Measurements from ENCODE around the gene BCL3.
"Not testable (repeated sequence)": the region's sequence is repeated elsewhere in the genome, so short reads cannot be mapped to it uniquely, and the experiment has no call there.

Gene BCL3

GRCh38 chr19:44748426-44749254, at the start of gene BCL3:
BCL3 (plus strand) TSS chr19:44748708; CDS start chr19:44748791, 83 bp downstream.
- Histone ChIP-seq H3K4me3 (ENCODE audit: low read length) (peak within 1 kb of the TSS; percentile 50), H3K36me3 (ENCODE audit: insufficient read depth, low read length) (no peaks in the 10 kb centered on the region), H2AFZ (ENCODE audit: low read depth, low read length) (peak within 1 kb of the TSS; percentile 70), H3K9me3 (ENCODE audit: low read length) (no peaks in the 10 kb centered on the region), H3K4me1 (ENCODE audit: insufficient read depth, low read length) (peaks cover 22% of the 10 kb centered on the region), H3K27me3 (ENCODE audit: insufficient read depth, low read length) (peaks cover 11% of the 10 kb centered on the region)

GRCh38 chr19:44700547-44700946, 48.0 kb upstream of the BCL3 start:
- Histone ChIP-seq H3K4me1 (ENCODE audit: insufficient read depth, low read length) (no peaks in the 10 kb centered on the region), H3K27me3 (ENCODE audit: insufficient read depth, low read length) (peaks cover 12% of the 10 kb centered on the region), H2AFZ (ENCODE audit: low read depth, low read length) (no peak overlapping the region), H3K4me3 (ENCODE audit: low read length) (no peak overlapping the region), H3K9me3 (ENCODE audit: low read length) (no peaks in the 10 kb centered on the region), H3K36me3 (ENCODE audit: insufficient read depth, low read length) (no peaks in the 10 kb centered on the region)

- Histone ChIP-seq H3K27me3 (ENCODE audit: insufficient read depth, low read length) (peaks cover 12% of the 10 kb centered on the region), H3K4me3 (ENCODE audit: low read length) (no peak overlapping the region), H3K9me3 (ENCODE audit: low read length) (no peaks in the 10 kb centered on the region), H3K36me3 (ENCODE audit: insufficient read depth, low read length) (no peaks in the 10 kb centered on the region), H2AFZ (ENCODE audit: low read depth, low read length) (no peak overlapping the region), H3K4me1 (ENCODE audit: insufficient read depth, low read length) (no peaks in the 10 kb centered on the region)
These were observed 47.3 kb upstream of the BCL3 start for GRCh38 chr19:44701228-44701627.

- H3K36me3 ChIP-seq (ENCODE audit: insufficient read depth, low read length): no peaks in the 10 kb centered on the region
- no peak overlapping the region for H3K4me3 ChIP-seq (ENCODE audit: low read length)
- no peaks in the 10 kb centered on the region for H3K9me3 ChIP-seq (ENCODE audit: low read length)
- H2AFZ ChIP-seq (ENCODE audit: low read depth, low read length): no peak overlapping the region
- H3K4me1 ChIP-seq (ENCODE audit: insufficient read depth, low read length): no peaks in the 10 kb centered on the region
- H3K27me3 ChIP-seq (ENCODE audit: insufficient read depth, low read length): peaks cover 5% of the 10 kb centered on the region
These were observed 45.8 kb upstream of the BCL3 start for GRCh38 chr19:44702551-44703176.

- Histone ChIP-seq H3K4me1 (ENCODE audit: insufficient read depth, low read length) (no peaks in the 10 kb centered on the region), H3K27me3 (ENCODE audit: insufficient read depth, low read length) (no peaks in the 10 kb centered on the region), H3K4me3 (ENCODE audit: low read length) (no peak overlapping the region), H3K9me3 (ENCODE audit: low read length) (no peaks in the 10 kb centered on the region), H3K36me3 (ENCODE audit: insufficient read depth, low read length) (no peaks in the 10 kb centered on the region), H2AFZ (ENCODE audit: low read depth, low read length) (no peak overlapping the region)
These were observed 45.0 kb upstream of the BCL3 start for GRCh38 chr19:44703336-44704078.

GRCh38 chr19:44704982-44705381, 43.5 kb upstream of the BCL3 start:
- H3K4me3 ChIP-seq (ENCODE audit: low read length): no peak overlapping the region
- no peaks in the 10 kb centered on the region for H3K4me1 ChIP-seq (ENCODE audit: insufficient read depth, low read length)
- no peaks in the 10 kb centered on the region for H3K9me3 ChIP-seq (ENCODE audit: low read length)
- no peaks in the 10 kb centered on the region for H3K36me3 ChIP-seq (ENCODE audit: insufficient read depth, low read length)
- no peaks in the 10 kb centered on the region for H3K27me3 ChIP-seq (ENCODE audit: insufficient read depth, low read length)
- H2AFZ ChIP-seq (ENCODE audit: low read depth, low read length): no peak overlapping the region

GRCh38 chr19:44705502-44706010, 43.0 kb upstream of the BCL3 start:
- Histone ChIP-seq H2AFZ (ENCODE audit: low read depth, low read length) (no peak overlapping the region), H3K36me3 (ENCODE audit: insufficient read depth, low read length) (no peaks in the 10 kb centered on the region), H3K27me3 (ENCODE audit: insufficient read depth, low read length) (no peaks in the 10 kb centered on the region), H3K4me1 (ENCODE audit: insufficient read depth, low read length) (no peaks in the 10 kb centered on the region), H3K9me3 (ENCODE audit: low read length) (no peaks in the 10 kb centered on the region), H3K4me3 (ENCODE audit: low read length) (no peak overlapping the region)

GRCh38 chr19:44706506-44707236, 41.8 kb upstream of the BCL3 start:
- Histone ChIP-seq H3K36me3 (ENCODE audit: insufficient read depth, low read length) (no peaks in the 10 kb centered on the region), H3K27me3 (ENCODE audit: insufficient read depth, low read length) (no peaks in the 10 kb centered on the region), H3K4me3 (ENCODE audit: low read length) (no peak overlapping the region), H2AFZ (ENCODE audit: low read depth, low read length) (no peak overlapping the region), H3K9me3 (ENCODE audit: low read length) (no peaks in the 10 kb centered on the region), H3K4me1 (ENCODE audit: insufficient read depth, low read length) (no peaks in the 10 kb centered on the region)

GRCh38 chr19:44707794-44708193, 40.7 kb upstream of the BCL3 start:
- Histone ChIP-seq H2AFZ (ENCODE audit: low read depth, low read length) (no peak overlapping the region), H3K4me1 (ENCODE audit: insufficient read depth, low read length) (no peaks in the 10 kb centered on the region), H3K27me3 (ENCODE audit: insufficient read depth, low read length) (no peaks in the 10 kb centered on the region), H3K36me3 (ENCODE audit: insufficient read depth, low read length) (no peaks in the 10 kb centered on the region), H3K9me3 (ENCODE audit: low read length) (no peaks in the 10 kb centered on the region), H3K4me3 (ENCODE audit: low read length) (no peak overlapping the region)

GRCh38 chr19:44708940-44709339, 39.6 kb upstream of the BCL3 start:
- H3K27me3 ChIP-seq (ENCODE audit: insufficient read depth, low read length): no peaks in the 10 kb centered on the region
- H3K9me3 ChIP-seq (ENCODE audit: low read length): no peaks in the 10 kb centered on the region
- H2AFZ ChIP-seq (ENCODE audit: low read depth, low read length): no peak overlapping the region

GRCh38 chr19:44709434-44710266, 38.9 kb upstream of the BCL3 start:
- H3K4me1 ChIP-seq (ENCODE audit: insufficient read depth, low read length); H3K4me3 ChIP-seq (ENCODE audit: low read length); H2AFZ ChIP-seq (ENCODE audit: low read depth, low read length); H3K27me3 ChIP-seq (ENCODE audit: insufficient read depth, low read length); H3K36me3 ChIP-seq (ENCODE audit: insufficient read depth, low read length); H3K9me3 ChIP-seq (ENCODE audit: low read length): not testable (repeated sequence)

More at GRCh38 chr19:44708940-44709339, 39.6 kb upstream of the BCL3 start:
- Histone ChIP-seq H3K4me1 (ENCODE audit: insufficient read depth, low read length) (no peaks in the 10 kb centered on the region), H3K4me3 (ENCODE audit: low read length) (no peak overlapping the region), H3K36me3 (ENCODE audit: insufficient read depth, low read length) (no peaks in the 10 kb centered on the region)

GRCh38 chr19:44710483-44710882, 38.0 kb upstream of the BCL3 start:
- H2AFZ ChIP-seq (ENCODE audit: low read depth, low read length): no peak overlapping the region
- H3K36me3 ChIP-seq (ENCODE audit: insufficient read depth, low read length): no peaks in the 10 kb centered on the region
- no peak overlapping the region for H3K4me3 ChIP-seq (ENCODE audit: low read length)
- H3K4me1 ChIP-seq (ENCODE audit: insufficient read depth, low read length): no peaks in the 10 kb centered on the region
- no peaks in the 10 kb centered on the region for H3K27me3 ChIP-seq (ENCODE audit: insufficient read depth, low read length)
- H3K9me3 ChIP-seq (ENCODE audit: low read length): no peaks in the 10 kb centered on the region

All from neuron (in vitro differentiated cells).